ENCODE data around the gene CNKSR2.

DNA sequence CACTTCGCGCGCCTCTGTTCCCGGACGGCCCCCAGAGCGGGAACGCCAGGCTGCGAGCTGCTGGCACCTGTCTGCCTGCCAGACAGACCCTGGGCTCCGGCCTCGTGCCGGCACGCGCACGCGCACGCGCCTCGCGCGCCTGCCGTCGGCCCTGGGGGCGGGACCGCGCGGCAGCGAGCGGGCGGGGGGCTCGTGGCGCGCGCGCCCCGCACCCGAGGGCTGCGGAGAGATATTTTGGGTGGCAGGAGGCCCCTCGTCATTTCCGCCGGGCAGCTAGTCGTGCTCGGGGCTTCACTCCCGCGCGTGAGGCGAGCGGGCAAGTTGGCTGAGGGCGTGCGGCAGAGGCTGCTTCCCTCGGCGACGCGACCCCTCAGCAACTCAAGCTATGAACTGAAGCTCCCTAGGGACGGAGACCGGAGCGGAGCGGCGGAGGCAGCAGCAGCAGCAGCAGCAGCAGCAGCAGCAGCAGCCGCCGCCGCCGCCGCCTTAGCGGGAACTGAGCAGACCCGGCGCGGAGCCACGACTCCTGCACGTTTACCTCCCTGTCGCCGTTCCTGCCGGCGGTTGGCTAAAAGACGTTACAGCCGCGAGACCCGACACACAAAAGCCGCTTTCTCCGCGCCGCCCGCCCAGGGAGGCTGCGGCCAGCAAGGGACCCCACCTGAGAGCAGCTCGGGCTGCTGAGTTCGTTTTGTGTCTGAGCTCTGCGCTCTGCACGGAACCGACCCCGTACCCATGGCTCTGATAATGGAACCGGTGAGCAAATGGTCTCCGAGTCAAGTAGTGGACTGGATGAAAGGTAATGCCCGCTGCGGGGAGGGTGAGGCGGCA, at the start of gene CNKSR2:
- TF ChIP-seq POLR2AphosphoS5 (IDR thresholded peaks at IDR 0.05; ENCODE audit: low read depth, low read length) (no peak), POLR2A (IDR thresholded peaks at IDR 0.05; ENCODE audit: low read depth, low read length) (no peak), TAF1 (IDR thresholded peaks at IDR 0.05; ENCODE audit: borderline replicate concordance, low read depth, low read length) (no peak)
